ENCODE results near the gene STT3B. TPM values are rescaled to one million over a fixed set of nuclear protein-coding genes. Genes with fewer than 3 reads are reported as not detected.

The STT3B gene
- total RNA-seq, 2 donors from 2014 or later, result 106 to 132 TPM

- Histone ChIP-seq H3K36me3 (no peaks in the 10 kb centered on the region), H3K27me3 (replicated peaks; ENCODE audit: insufficient read depth) (no peaks in the 10 kb centered on the region), H3K4me1 (replicated peaks) (no peaks in the 10 kb centered on the region), H3K4me3 (no peak overlapping the region), H3K9me3 (no peaks in the 10 kb centered on the region), H3K27ac (no peak overlapping the region)
- TF ChIP-seq POLR2A (IDR thresholded peaks at IDR 0.05) (no peak), CTCF (IDR thresholded peaks at IDR 0.05) (no peak), POLR2AphosphoS5 (IDR thresholded peaks at IDR 0.05) (no peak)
- DNase-seq (ENCODE audit: low spot score), result no peak
- WGBS, result 66% methylated on average over 5 of the region's 5 CpGs
- intact Hi-C loops (cut with DNase I), result loop anchor here (5.0 to 10.0 kb wide), 2 partner anchors 150 to 528 kb away; no protein-coding TSS in a partner anchor
Measured at GRCh38 chr3:31614162-31614921, 81.6 kb downstream of the STT3B start.

- WGBS, result 44% methylated on average over 4 of the region's 4 CpGs
- intact Hi-C loops (cut with DNase I), result loop anchor here (10.0 kb wide), 1 partner anchor 150 kb away; no protein-coding TSS in a partner anchor
Measured at GRCh38 chr3:31615071-31615875, 82.5 kb downstream of the STT3B start.

GRCh38 chr3:31616711-31617110 lies 84.0 kb downstream of the STT3B start:
- Histone ChIP-seq H3K27ac (no peak overlapping the region), H3K36me3 (no peaks in the 10 kb centered on the region), H3K9me3 (no peaks in the 10 kb centered on the region), H3K4me3 (no peak overlapping the region), H3K4me1 (replicated peaks) (no peaks in the 10 kb centered on the region), H3K27me3 (replicated peaks; ENCODE audit: insufficient read depth) (no peaks in the 10 kb centered on the region)
- TF ChIP-seq CTCF (IDR thresholded peaks at IDR 0.05) (no peak), POLR2A (IDR thresholded peaks at IDR 0.05) (no peak)
- 83% methylated on average over 2 of the region's 2 CpGs for WGBS
- DNase-seq (ENCODE audit: low spot score), result no peak
- intact Hi-C loops (cut with DNase I), result loop anchor here (10.0 kb wide), 1 partner anchor 148 kb away; no protein-coding TSS in a partner anchor

More at GRCh38 chr3:31615071-31615875, 82.5 kb downstream of the STT3B start:
- H3K27ac ChIP-seq, result no peak overlapping the region
- H3K27me3 ChIP-seq (replicated peaks; ENCODE audit: insufficient read depth), result no peaks in the 10 kb centered on the region
- no peak for TF ChIP-seq CTCF (IDR thresholded peaks at IDR 0.05)
- no peak for TF ChIP-seq POLR2A (IDR thresholded peaks at IDR 0.05)
- TF ChIP-seq POLR2AphosphoS5 (IDR thresholded peaks at IDR 0.05), result no peak
- no peaks in the 10 kb centered on the region for H3K36me3 ChIP-seq
- no peak overlapping the region for H3K4me3 ChIP-seq
- H3K9me3 ChIP-seq, result no peaks in the 10 kb centered on the region
- DNase-seq (ENCODE audit: low spot score), result no peak
- no peaks in the 10 kb centered on the region for H3K4me1 ChIP-seq (replicated peaks)

GRCh38 chr3:31620656-31621055 lies 87.9 kb downstream of the STT3B start:
- TF ChIP-seq POLR2AphosphoS5 (IDR thresholded peaks at IDR 0.05) (no peak), CTCF (IDR thresholded peaks at IDR 0.05) (no peak), POLR2A (IDR thresholded peaks at IDR 0.05) (no peak)
- 92% methylated on average over 1 of the region's 1 CpG for WGBS
- Histone ChIP-seq H3K9me3 (no peaks in the 10 kb centered on the region), H3K4me1 (replicated peaks) (no peaks in the 10 kb centered on the region), H3K4me3 (no peak overlapping the region), H3K27me3 (replicated peaks; ENCODE audit: insufficient read depth) (no peaks in the 10 kb centered on the region), H3K36me3 (no peaks in the 10 kb centered on the region), H3K27ac (no peak overlapping the region)
- DNase-seq (ENCODE audit: low spot score), result no peak
- intact Hi-C loops (cut with DNase I), result no loop called here
